ENCODE data around the gene RFX8. TPM values are rescaled to one million over a fixed set of nuclear protein-coding genes. Genes with fewer than 3 reads are reported as not detected.

Gene RFX8
- total and polyA plus RNA-seq, 2 donors (not counting 3 experiments of a cell fraction or from before 2014, with no cell fraction given) = 0.21 to 1.00 TPM

- no peaks in the 10 kb centered on the region for H3K79me2 ChIP-seq (ENCODE audit: control insufficient read depth, insufficient read depth, low read length)
- DNase-seq (ENCODE audit: low read depth, low spot score) (no peak), FAIRE-seq (no peak)
- intact Hi-C loops (cut with micrococcal nuclease) = no loop called here
- peaks cover 2% of the 10 kb centered on the region for H3K4me1 ChIP-seq (ENCODE audit: control insufficient read depth, extremely low read depth, insufficient read depth, low read length)
- no TSS peak for BruUV-seq (replicated peaks)
- no peaks in the 10 kb centered on the region for H3K27me3 ChIP-seq (ENCODE audit: control insufficient read depth in 2 of 2, insufficient read depth in 2 of 2, low read length in 2 of 2)
- no peak overlapping the region for H3K4me3 ChIP-seq (replicated peaks in 1 of 3; ENCODE audit: insufficient read depth in 1 of 3, low read depth in 1 of 3, low read length in 3 of 3)
- no peak overlapping the region for H3K9ac ChIP-seq (replicated peaks; ENCODE audit: extremely low read depth, insufficient read depth, low read length)
- no peak overlapping the region for H3K4me2 ChIP-seq (ENCODE audit: insufficient read depth, low read length)
- dilution Hi-C loops (cut with MboI; ENCODE audit: extremely low pct_ligation_motif_present, low sequenced_read_pairs) = no loop called here
- H3K27ac ChIP-seq (ENCODE audit: insufficient read depth, low read depth, low read length) = no peak overlapping the region
- no peaks in the 10 kb centered on the region for H3K9me1 ChIP-seq (replicated peaks; ENCODE audit: control insufficient read depth, extremely low read depth, insufficient read depth, low read length)
- POLR2A ChIA-PET = no interaction called here
- CTCF ChIA-PET = interaction anchor here (1.7 to 1.9 kb wide), 2 partner anchors 88 to 402 kb away, joined by 3 to 6 read pairs; no protein-coding TSS in a partner anchor
- no peaks in the 10 kb centered on the region for H4K20me1 ChIP-seq (replicated peaks; ENCODE audit: control insufficient read depth, extremely low read depth, insufficient read depth, low read length)
- TF ChIP-seq FOS (IDR thresholded peaks at IDR 0.05; ENCODE audit: borderline replicate concordance, insufficient read depth, low read length) (no peak), POLR2AphosphoS5 (IDR thresholded peaks at IDR 0.05; ENCODE audit: insufficient read depth, low read depth, low read length) (no peak), GATA2 (IDR thresholded peaks at IDR 0.05; ENCODE audit: insufficient read depth, insufficient read length, low read depth, low read length) (no peak), JUN (IDR thresholded peaks at IDR 0.05; ENCODE audit: borderline replicate concordance, insufficient read depth, insufficient read length, low read depth) (no peak), MYC (IDR thresholded peaks at IDR 0.05; ENCODE audit: low read depth, low read length) (no peak), EZH2 (IDR thresholded peaks at IDR 0.05; ENCODE audit: borderline replicate concordance, low read depth, low read length, severe bottlenecking) (no peak)
- H3K9me3 ChIP-seq (replicated peaks; ENCODE audit: control insufficient read depth, insufficient read depth, low read length) = no peaks in the 10 kb centered on the region
- H3K36me3 ChIP-seq (ENCODE audit: control insufficient read depth in 2 of 2, extremely low read depth in 1 of 2, insufficient read depth in 2 of 2, low read length in 2 of 2) = no peaks in the 10 kb centered on the region
- no peak overlapping the region for H2AFZ ChIP-seq (ENCODE audit: low read depth, low read length)
These were observed 44.8 kb downstream of the RFX8 start for GRCh38 chr2:101430156-101430555.

- no peak for DNase-seq (ENCODE audit: low read depth, low spot score)
- intact Hi-C loops (cut with micrococcal nuclease) = no loop called here
- dilution Hi-C loops (cut with MboI; ENCODE audit: extremely low pct_ligation_motif_present, low sequenced_read_pairs) = no loop called here
- H3K36me3 ChIP-seq (ENCODE audit: control insufficient read depth in 2 of 2, extremely low read depth in 1 of 2, insufficient read depth in 2 of 2, low read length in 2 of 2) = no peaks in the 10 kb centered on the region
- H3K4me1 ChIP-seq (ENCODE audit: control insufficient read depth, extremely low read depth, insufficient read depth, low read length) = no peaks in the 10 kb centered on the region
- H3K4me3 ChIP-seq (replicated peaks in 1 of 3; ENCODE audit: insufficient read depth in 1 of 3, low read depth in 1 of 3, low read length in 3 of 3) = no peak overlapping the region
- ChIA-PET CTCF (interaction anchor here (1.7 kb wide), 1 partner anchor 402 kb away, joined by 3 read pairs; no protein-coding TSS in a partner anchor), POLR2A (no interaction called here)
- no peak overlapping the region for H3K9ac ChIP-seq (replicated peaks; ENCODE audit: extremely low read depth, insufficient read depth, low read length)
- TF ChIP-seq MAX (IDR thresholded peaks at IDR 0.05; ENCODE audit: insufficient read depth, insufficient read length) (no peak), FOS (IDR thresholded peaks at IDR 0.05; ENCODE audit: borderline replicate concordance, insufficient read depth, low read length) (no peak), CTCF (IDR thresholded peaks at IDR 0.05; ENCODE audit: extremely low read depth in 1 of 2, insufficient read depth in 1 of 2, low read depth in 1 of 2, low read length in 2 of 2) (no peak), JUN (IDR thresholded peaks at IDR 0.05; ENCODE audit: borderline replicate concordance, insufficient read depth, insufficient read length, low read depth) (no peak), POLR2AphosphoS5 (IDR thresholded peaks at IDR 0.05; ENCODE audit: insufficient read depth, low read depth, low read length) (no peak), GATA2 (IDR thresholded peaks at IDR 0.05; ENCODE audit: insufficient read depth, insufficient read length, low read depth, low read length) (no peak), POLR2A (IDR thresholded peaks at IDR 0.05; ENCODE audit: low read depth, low read length) (no peak), MYC (IDR thresholded peaks at IDR 0.05; ENCODE audit: low read depth, low read length) (no peak), EZH2 (IDR thresholded peaks at IDR 0.05; ENCODE audit: borderline replicate concordance, low read depth, low read length, severe bottlenecking) (no peak)
- H3K79me2 ChIP-seq (ENCODE audit: control insufficient read depth, insufficient read depth, low read length) = no peaks in the 10 kb centered on the region
- no peak overlapping the region for H2AFZ ChIP-seq (ENCODE audit: low read depth, low read length)
- BruUV-seq (replicated peaks) = no TSS peak
- FAIRE-seq = no peak
- H3K27ac ChIP-seq (ENCODE audit: insufficient read depth, low read depth, low read length) = no peak overlapping the region
- H3K9me3 ChIP-seq (replicated peaks; ENCODE audit: control insufficient read depth, insufficient read depth, low read length) = no peaks in the 10 kb centered on the region
- no peaks in the 10 kb centered on the region for H3K9me1 ChIP-seq (replicated peaks; ENCODE audit: control insufficient read depth, extremely low read depth, insufficient read depth, low read length)
- H4K20me1 ChIP-seq (replicated peaks; ENCODE audit: control insufficient read depth, extremely low read depth, insufficient read depth, low read length) = no peaks in the 10 kb centered on the region
- H3K27me3 ChIP-seq (ENCODE audit: control insufficient read depth in 2 of 2, insufficient read depth in 2 of 2, low read length in 2 of 2) = no peaks in the 10 kb centered on the region
- H3K4me2 ChIP-seq (ENCODE audit: insufficient read depth, low read length) = no peak overlapping the region
These were observed 45.5 kb downstream of the RFX8 start for GRCh38 chr2:101429453-101429852.

Measured in endothelial cell of umbilical vein (primary cell).